ENCODE data around the gene PCDHGA9.

DNA sequence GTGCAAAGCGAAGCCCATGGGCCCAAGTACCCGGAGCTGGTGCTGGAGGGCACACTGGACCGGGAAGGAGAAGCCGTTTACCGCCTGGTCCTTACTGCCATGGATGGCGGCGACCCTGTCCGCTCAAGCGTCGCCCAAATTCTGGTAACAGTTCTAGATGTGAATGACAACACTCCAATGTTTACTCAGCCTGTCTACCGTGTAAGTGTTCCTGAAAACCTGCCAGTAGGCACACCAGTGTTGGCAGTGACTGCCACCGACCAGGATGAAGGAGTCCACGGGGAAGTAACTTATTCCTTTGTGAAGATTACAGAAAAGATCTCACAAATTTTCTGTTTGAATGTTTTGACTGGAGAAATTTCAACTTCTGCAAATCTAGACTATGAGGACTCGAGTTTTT lies 28.0 kb upstream of the PCDHGA9 start:
- TF ChIP-seq, protein P1, sequence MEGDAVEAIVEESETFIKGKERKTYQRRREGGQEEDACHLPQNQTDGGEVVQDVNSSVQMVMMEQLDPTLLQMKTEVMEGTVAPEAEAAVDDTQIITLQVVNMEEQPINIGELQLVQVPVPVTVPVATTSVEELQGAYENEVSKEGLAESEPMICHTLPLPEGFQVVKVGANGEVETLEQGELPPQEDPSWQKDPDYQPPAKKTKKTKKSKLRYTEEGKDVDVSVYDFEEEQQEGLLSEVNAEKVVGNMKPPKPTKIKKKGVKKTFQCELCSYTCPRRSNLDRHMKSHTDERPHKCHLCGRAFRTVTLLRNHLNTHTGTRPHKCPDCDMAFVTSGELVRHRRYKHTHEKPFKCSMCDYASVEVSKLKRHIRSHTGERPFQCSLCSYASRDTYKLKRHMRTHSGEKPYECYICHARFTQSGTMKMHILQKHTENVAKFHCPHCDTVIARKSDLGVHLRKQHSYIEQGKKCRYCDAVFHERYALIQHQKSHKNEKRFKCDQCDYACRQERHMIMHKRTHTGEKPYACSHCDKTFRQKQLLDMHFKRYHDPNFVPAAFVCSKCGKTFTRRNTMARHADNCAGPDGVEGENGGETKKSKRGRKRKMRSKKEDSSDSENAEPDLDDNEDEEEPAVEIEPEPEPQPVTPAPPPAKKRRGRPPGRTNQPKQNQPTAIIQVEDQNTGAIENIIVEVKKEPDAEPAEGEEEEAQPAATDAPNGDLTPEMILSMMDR (IDR thresholded peaks at IDR 0.05; ENCODE audit: low read depth, low read length), result no peak
- TF ChIP-seq MYC (IDR thresholded peaks at IDR 0.05; ENCODE audit: low read depth, low read length), result no peak
- no peak for TF ChIP-seq POLR2A (IDR thresholded peaks at IDR 0.05; ENCODE audit: extremely low read depth, insufficient read length)

Measured in NB4 (cell line).